ENCODE results near the gene XXYLT1. TPM values are rescaled to one million over a fixed set of nuclear protein-coding genes. Genes with fewer than 3 reads are reported as not detected.

The XXYLT1 gene
- total and polyA plus RNA-seq, 10 donors: 2.7 to 22.3 (median 9.5) TPM

- no peaks in the 10 kb centered on the region for H3K36me3 ChIP-seq
- no peak for TF ChIP-seq POLR2AphosphoS5 (IDR thresholded peaks at IDR 0.05)
- TF ChIP-seq POLR2A (IDR thresholded peaks at IDR 0.05): no peak
- no peak for TF ChIP-seq CTCF (IDR thresholded peaks at IDR 0.05 in 8 of 11, conservative IDR thresholded peaks at IDR 0.05 in 3 of 11)
- peak overlapping the region in 4 of 8 donors; percentile 20 to 68 (median 44) for H3K27ac ChIP-seq
- H3K4me1 ChIP-seq: peaks cover 0 to 40% (median 22%) of the 10 kb centered on the region in 6 donors
- H3K4me3 ChIP-seq: no peak overlapping the region
- H3K27me3 ChIP-seq (replicated peaks in 1 of 7): no peaks in the 10 kb centered on the region
- intact Hi-C loops (cut with DNase I; ENCODE audit: low total_unique reads): no loop called here
- WGBS, 5 donors: 64 to 80% (median 70%) methylated on average over 9 of the region's 9 CpGs
- DNase-seq: no peak
- peaks cover 0 to 13% (median 8%) of the 10 kb centered on the region in 8 donors for H3K9me3 ChIP-seq
Observed at GRCh38 chr3:195186041-195186709, 84.8 kb downstream of the XXYLT1 start.

- intact Hi-C loops (cut with DNase I; ENCODE audit: low total_unique reads): no loop called here
- no peak overlapping the region for H3K4me3 ChIP-seq
- H3K36me3 ChIP-seq: no peaks in the 10 kb centered on the region
- H3K27ac ChIP-seq: peak overlapping the region in 5 of 8 donors; percentile 20 to 68 (median 43)
- peaks cover 0 to 7% (median 2%) of the 10 kb centered on the region in 8 donors for H3K9me3 ChIP-seq
- DNase-seq: no peak
- H3K27me3 ChIP-seq (replicated peaks in 1 of 7): no peaks in the 10 kb centered on the region
- WGBS, 5 donors: 47 to 77% (median 49%) methylated on average over 4 of the region's 4 CpGs
- no peak for TF ChIP-seq POLR2A (IDR thresholded peaks at IDR 0.05)
- no peak for TF ChIP-seq CTCF (IDR thresholded peaks at IDR 0.05 in 8 of 11, conservative IDR thresholded peaks at IDR 0.05 in 3 of 11)
- no peak for TF ChIP-seq POLR2AphosphoS5 (IDR thresholded peaks at IDR 0.05)
- peaks cover 0 to 46% (median 27%) of the 10 kb centered on the region in 6 donors for H3K4me1 ChIP-seq
Observed at GRCh38 chr3:195185583-195185982, 85.4 kb downstream of the XXYLT1 start.

GRCh38 chr3:195184716-195185421 is 86.1 kb downstream of the XXYLT1 start:
- H3K9me3 ChIP-seq: no peaks in the 10 kb centered on the region
- H3K4me1 ChIP-seq: peaks cover 5 to 53% (median 34%) of the 10 kb centered on the region in 6 donors
- WGBS, 5 donors: 75 to 92% (median 85%) methylated on average over 3 of the region's 3 CpGs
- intact Hi-C loops (cut with DNase I; ENCODE audit: low total_unique reads): no loop called here
- H3K27me3 ChIP-seq (replicated peaks in 1 of 7): no peaks in the 10 kb centered on the region
- TF ChIP-seq POLR2A (IDR thresholded peaks at IDR 0.05) (no peak), POLR2AphosphoS5 (IDR thresholded peaks at IDR 0.05) (no peak), CTCF (IDR thresholded peaks at IDR 0.05 in 8 of 11, conservative IDR thresholded peaks at IDR 0.05 in 3 of 11) (no peak)
- no peak for DNase-seq
- peak overlapping the region in 4 of 8 donors; percentile 39 to 68 (median 44) for H3K27ac ChIP-seq
- no peaks in the 10 kb centered on the region for H3K36me3 ChIP-seq
- H3K4me3 ChIP-seq: no peak overlapping the region

All from spleen (tissue), 11 donors.